Non-pigmented ciliary epithelial cell (primary cell): ENCODE measurements around the gene VIPR1.
A peak's percentile ranks its signal among the peaks of the same experiment; 100 is the strongest.
"Not testable (repeated sequence)": the region's sequence is repeated elsewhere in the genome, so short reads cannot be mapped to it uniquely, and the experiment has no call there.

ENCODE experiments used
- DNase-seq: peaks from one replicate; pipeline ENCODE4 v3.0.0-alpha.2; 2010; ENCODE audit warnings: low read depth

VIPR1 gene

DNA sequence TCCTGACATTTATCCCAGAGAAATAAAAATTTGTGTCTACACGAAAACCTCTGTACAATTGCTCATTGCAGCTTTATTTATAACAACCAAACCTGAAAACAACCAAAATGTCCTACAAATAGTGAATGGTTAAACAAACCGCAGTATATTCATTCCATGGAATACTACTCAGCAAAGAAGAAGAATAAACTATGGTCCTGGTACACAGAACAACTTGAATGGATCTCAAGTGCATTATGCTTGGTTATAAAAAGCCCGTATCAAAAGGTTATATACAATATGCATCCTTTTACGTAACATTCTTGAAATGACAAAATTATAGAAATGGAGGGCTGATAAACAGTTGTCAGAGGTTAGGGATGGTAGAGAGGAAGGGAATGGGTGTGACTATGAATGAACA lies 75.6 kb downstream of the VIPR1 start:
- no peak for DNase-seq

DNA sequence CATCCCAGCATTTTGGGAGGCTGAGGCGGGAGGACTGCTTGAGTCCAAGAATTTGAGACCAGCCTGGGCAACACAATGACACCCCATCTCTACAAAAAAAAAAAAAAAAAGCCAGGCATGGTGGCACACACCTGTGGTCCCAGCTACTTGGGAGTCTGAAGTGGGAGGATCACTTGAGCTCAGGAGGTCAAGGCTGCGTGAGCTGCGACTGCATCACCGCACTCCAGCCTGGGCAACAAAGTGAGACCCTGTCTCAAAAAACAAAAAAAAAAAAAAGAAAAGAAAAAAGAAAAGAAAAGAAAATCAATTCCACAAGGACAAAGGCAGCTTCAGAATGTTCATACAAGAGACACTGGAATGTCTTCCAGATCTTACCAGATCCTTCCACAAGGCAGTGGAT lies 76.9 kb downstream of the VIPR1 start:
- DNase-seq, result not testable (repeated sequence)

DNA sequence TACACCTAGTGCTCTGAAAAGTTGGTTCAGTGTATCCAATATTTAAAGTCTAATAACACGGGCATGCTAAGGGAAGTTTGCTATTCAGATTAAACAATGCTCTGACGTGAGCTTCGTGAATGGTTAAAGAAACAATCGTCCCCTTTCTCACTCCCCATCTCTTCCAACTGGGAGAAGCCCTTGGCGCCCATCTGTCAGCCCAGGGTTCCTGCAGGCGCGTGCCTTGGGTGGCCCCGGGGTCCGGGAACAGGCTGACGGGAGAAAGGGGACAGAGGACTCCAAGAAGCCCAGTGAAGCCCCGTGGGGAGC lies 78.9 kb downstream of the VIPR1 start:
- no peak for DNase-seq

DNA sequence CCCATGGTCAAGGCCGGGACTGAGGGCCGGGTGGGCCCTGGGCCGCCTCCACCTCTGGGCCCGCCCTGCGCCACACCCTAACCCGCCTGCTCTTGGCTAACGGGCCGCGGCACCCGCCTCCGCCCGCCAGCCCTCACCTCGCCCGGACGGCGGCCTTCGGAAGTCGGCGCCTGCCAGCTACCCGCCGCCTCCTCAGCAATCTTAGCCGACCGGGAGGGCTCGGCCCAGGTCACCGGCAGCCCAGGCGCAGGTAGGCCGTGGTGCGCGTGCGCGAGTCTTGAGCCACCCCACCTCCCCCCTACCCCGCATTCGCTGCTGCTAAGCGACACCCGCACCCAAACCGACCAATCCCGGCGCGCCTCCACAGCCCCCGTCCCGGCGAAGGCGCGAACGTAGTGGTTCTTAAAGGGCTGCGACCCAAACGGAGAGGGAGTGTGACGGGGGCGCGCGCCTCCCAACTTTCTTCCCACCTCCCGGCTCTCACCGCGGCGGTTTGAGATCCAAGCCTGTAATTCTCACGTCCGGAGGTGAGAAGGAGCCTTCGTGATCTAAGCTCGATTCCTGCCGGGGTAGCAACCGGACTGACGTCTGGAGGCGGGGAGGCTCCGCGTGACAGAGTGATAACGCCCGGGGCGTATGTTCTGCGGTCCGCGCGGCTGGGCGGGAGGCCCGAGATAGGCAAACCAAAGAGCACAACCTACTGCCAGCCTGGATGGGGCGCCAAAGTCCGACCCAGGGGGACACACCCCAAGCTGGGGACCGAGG lies 79.4 kb downstream of the VIPR1 start, which contains the start of gene SEC22C:
Gene SEC22C, minus strand, starts transcription at position 259 of the 765 bp plus-strand sequence. CDS start 12,921 bp downstream, outside the sequence.
- DNase-seq, result peak; percentile 57

GRCh38 chr3:42582474-42583070 lies 80.1 kb downstream of the VIPR1 start:
- DNase-seq, result no peak
